Neural cell (in vitro differentiated cells): Measurements from ENCODE around the gene PDHA1.

Experiments used
- EZH2 ChIP-seq: fragments of 200-600, 300-800 bp; shearing (Covaris generic), sonication (generic); IDR thresholded peaks from 2 replicates; pipeline ENCODE4 v1.6.1; 2014; ENCODE audit warnings: antibody characterized with exemption, low read length, borderline replicate concordance, mild to moderate bottlenecking; ENCODE audit not compliant: insufficient read depth, poor library complexity, severe bottlenecking
- POLR2AphosphoS5 ChIP-seq: IDR thresholded peaks from 2 replicates; pipeline ENCODE4 v1.6.1; 2012
- RAD21 ChIP-seq: fragments of 450-650 bp; conservative IDR thresholded peaks from 2 replicates; pipeline ENCODE4 v1.6.1; 2014; ENCODE audit warnings: antibody characterized with exemption, mild to moderate bottlenecking, moderate library complexity
- SMC3 ChIP-seq: fragments of 450-650 bp; conservative IDR thresholded peaks from 2 replicates; pipeline ENCODE4 v1.6.1; 2014; ENCODE audit warnings: antibody characterized with exemption, mild to moderate bottlenecking, moderate library complexity; ENCODE audit not compliant: poor library complexity
- TAF1 ChIP-seq: IDR thresholded peaks from 2 replicates; pipeline ENCODE4 v1.6.1; 2012; ENCODE audit warnings: low read depth
- TF ChIP-seq, protein P1 (sequence below): fragments of 450-650 bp; IDR thresholded peaks from 2 replicates; pipeline ENCODE4 v1.5.1; 2014; ENCODE audit warnings: antibody characterized with exemption, mild to moderate bottlenecking, moderate library complexity; ENCODE audit not compliant: poor library complexity, severe bottlenecking
- TF ChIP-seq, protein P2 (sequence below): IDR thresholded peaks from 2 replicates; pipeline ENCODE4 v1.6.1; 2012; ENCODE audit warnings: borderline replicate concordance

DNA sequence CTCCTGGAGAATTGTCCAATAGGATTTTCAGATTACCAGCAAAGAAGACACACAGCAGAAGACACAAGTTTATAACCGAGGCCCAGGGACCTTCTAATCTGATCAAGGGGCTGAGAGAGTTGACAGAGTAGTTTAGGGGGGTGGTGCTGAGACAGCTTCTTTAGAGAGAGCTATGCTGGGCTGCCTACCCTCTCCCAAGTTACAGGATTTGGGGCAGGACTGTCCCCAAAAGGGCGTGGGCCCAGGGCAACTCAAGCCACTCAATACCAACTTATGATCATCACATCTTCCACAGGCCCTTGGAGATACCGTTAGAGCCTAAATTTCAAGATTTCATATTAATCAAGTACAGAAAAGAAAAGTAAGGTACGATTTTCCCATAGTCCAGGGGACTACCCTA is 43.0 kb downstream of the PDHA1 start:
- no peak for TF ChIP-seq SMC3
- TF ChIP-seq RAD21, result no peak
- TF ChIP-seq, protein P1, sequence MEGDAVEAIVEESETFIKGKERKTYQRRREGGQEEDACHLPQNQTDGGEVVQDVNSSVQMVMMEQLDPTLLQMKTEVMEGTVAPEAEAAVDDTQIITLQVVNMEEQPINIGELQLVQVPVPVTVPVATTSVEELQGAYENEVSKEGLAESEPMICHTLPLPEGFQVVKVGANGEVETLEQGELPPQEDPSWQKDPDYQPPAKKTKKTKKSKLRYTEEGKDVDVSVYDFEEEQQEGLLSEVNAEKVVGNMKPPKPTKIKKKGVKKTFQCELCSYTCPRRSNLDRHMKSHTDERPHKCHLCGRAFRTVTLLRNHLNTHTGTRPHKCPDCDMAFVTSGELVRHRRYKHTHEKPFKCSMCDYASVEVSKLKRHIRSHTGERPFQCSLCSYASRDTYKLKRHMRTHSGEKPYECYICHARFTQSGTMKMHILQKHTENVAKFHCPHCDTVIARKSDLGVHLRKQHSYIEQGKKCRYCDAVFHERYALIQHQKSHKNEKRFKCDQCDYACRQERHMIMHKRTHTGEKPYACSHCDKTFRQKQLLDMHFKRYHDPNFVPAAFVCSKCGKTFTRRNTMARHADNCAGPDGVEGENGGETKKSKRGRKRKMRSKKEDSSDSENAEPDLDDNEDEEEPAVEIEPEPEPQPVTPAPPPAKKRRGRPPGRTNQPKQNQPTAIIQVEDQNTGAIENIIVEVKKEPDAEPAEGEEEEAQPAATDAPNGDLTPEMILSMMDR, result no peak
- no peak for TF ChIP-seq EZH2
- no peak for TF ChIP-seq POLR2AphosphoS5
- TF ChIP-seq, protein P2, sequence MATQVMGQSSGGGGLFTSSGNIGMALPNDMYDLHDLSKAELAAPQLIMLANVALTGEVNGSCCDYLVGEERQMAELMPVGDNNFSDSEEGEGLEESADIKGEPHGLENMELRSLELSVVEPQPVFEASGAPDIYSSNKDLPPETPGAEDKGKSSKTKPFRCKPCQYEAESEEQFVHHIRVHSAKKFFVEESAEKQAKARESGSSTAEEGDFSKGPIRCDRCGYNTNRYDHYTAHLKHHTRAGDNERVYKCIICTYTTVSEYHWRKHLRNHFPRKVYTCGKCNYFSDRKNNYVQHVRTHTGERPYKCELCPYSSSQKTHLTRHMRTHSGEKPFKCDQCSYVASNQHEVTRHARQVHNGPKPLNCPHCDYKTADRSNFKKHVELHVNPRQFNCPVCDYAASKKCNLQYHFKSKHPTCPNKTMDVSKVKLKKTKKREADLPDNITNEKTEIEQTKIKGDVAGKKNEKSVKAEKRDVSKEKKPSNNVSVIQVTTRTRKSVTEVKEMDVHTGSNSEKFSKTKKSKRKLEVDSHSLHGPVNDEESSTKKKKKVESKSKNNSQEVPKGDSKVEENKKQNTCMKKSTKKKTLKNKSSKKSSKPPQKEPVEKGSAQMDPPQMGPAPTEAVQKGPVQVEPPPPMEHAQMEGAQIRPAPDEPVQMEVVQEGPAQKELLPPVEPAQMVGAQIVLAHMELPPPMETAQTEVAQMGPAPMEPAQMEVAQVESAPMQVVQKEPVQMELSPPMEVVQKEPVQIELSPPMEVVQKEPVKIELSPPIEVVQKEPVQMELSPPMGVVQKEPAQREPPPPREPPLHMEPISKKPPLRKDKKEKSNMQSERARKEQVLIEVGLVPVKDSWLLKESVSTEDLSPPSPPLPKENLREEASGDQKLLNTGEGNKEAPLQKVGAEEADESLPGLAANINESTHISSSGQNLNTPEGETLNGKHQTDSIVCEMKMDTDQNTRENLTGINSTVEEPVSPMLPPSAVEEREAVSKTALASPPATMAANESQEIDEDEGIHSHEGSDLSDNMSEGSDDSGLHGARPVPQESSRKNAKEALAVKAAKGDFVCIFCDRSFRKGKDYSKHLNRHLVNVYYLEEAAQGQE, result no peak
- no peak for TF ChIP-seq TAF1
